OCI-M2 (cell line): Measurements from ENCODE around the gene MRE11.
A peak's percentile ranks its signal among the peaks of the same experiment; 100 is the strongest.

Experiments
- DNase-seq: peaks from one replicate; lab custom pipeline; 2025; ENCODE audit not compliant: unreplicated experiment; lab: John Stamatoyannopoulos, UW

Gene MRE11

DNA sequence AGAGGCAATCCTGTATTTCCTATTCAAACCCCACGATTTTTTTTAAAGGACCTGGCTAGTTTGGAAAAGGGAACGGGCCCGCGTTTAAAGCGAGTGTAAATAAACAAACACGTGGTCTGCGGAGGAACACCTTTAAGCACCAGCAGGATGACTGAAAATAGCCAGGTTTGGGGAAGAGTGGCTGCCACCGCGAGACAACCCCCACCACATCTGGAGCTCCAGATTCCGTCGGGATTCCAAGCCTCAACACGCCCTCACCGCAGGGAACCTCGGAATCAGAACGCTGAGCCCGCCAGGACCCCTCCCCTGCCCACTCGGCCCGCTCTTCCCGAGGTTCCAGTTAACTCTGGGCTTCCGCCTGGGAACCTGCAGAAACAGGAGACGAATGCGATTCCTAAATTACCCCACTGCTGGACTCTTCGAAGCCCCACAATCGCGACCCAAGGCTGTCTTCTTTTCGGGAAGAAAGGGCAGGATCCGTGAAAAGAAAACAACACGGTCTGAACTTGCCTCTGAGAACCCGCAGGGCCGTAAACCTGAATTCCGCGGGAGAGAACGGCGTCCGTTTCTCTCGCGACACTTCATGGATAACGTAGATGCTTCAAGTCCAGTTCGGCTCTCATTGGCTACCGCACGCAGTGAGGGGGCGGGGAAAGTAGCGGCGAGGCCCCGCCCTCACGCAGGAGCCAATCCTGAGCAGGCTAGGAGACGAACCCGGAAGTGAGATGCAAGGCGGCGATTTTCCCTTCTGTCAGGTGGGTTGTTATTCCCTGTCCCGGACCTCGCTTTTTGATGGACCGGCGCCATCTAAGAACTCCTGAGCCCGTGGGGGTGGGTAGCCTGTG, at the start of gene MRE11, which contains the start of gene ANKRD49:
MRE11 (minus strand) TSS at position 564 of the 845 bp plus-strand sequence. CDS start 1,043 bp downstream, outside the sequence.
ANKRD49 (plus strand) TSS at position 704 of the 845 bp plus-strand sequence. CDS start 2,710 bp downstream, outside the sequence.
- DNase-seq: peak; percentile 75

DNA sequence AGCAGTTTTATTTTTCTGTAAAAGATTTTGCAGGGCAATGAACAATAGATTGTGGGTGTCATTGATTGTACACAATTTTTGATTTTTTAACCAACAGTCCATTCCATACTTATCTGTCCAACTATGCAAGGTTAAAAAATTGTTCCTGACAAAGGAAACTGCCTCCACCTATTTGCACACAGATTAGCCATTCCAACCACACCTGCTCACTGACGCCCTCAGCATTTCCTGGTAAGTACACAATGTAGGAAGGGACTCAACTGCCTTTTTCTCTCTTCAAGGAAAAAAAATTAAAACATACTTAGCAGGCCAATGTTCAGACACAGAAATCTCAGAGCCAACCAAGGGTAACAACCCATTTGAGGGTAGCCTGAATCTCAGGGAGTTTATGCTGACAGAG, 45.8 kb upstream of the MRE11 start:
- DNase-seq: no peak

DNA sequence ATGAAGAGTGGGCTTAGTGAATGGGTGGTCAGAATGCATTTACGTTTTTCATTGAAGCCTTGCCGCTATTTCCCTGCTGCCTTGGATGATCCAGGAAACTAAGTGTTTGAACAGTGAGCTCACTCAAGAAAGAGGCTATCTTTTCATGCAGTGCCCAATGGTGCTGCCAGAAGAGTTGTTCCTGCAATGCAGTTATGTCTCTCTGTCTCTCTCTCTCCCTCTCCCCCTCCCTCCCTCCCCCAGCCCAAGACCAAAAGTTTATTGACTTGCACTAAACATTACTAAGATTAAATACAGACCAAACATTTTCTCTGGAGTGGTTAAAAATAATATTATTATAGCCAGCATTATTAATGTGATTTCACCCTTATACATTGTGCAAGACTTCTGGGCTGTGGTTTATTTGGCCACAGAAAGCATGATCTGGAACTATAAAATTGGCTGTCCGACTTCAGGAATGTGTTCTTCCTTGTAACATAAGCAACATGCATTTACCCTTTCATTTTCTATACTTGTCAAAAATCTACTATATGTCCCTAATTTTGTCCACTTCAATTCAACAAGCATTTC, 43.5 kb upstream of the MRE11 start:
- DNase-seq: no peak

- no peak for DNase-seq
These were observed 42.7 kb upstream of the MRE11 start for GRCh38 chr11:94536386-94536785.

DNA sequence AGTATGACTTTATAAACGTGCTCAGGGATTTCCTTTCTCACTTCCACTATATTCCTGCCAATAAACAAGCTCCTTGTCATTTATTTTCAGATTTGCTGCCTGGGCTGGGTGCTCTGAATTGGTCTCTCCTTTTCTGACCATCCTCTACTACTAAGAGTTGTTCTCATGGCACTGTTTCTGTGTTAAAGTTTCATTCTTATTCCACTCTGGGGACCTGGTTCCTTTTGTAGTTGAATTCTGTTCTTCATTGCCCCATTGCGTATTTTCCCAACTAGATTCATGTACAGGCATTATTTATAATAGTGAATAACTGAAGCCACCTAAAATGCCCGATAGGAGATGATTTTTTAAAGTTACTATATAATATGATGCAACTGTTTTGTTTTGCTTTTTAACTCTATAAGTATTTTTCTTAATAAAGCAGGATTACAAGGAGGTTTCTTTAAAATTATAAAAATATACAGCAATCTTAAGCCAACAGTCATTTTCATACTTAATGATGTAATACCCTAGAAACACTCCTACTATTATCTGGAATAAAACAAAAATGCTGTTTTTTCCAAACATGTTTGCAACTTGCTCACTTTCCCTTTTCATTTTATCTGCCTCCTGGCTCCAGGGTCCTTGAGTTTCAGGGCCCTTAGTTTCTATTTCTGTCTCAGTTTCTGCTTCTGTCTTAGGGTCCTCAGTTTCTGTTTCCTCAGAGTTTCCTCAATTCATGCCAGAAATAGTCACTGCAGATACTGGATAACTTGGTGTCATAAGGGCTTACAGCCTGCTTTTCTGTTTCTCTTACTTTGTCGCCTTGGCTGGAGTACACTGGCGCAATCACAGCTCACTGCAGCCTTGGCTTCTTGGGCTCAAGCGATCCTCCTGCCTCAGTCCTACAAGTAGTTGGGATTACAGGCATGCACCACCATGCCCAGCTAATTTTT, 40.3 kb upstream of the MRE11 start:
- DNase-seq: no peak

GRCh38 chr11:94533206-94533605, 39.6 kb upstream of the MRE11 start:
- DNase-seq: no peak

- DNase-seq: no peak
These were observed 38.6 kb upstream of the MRE11 start for GRCh38 chr11:94532211-94532610.

DNA sequence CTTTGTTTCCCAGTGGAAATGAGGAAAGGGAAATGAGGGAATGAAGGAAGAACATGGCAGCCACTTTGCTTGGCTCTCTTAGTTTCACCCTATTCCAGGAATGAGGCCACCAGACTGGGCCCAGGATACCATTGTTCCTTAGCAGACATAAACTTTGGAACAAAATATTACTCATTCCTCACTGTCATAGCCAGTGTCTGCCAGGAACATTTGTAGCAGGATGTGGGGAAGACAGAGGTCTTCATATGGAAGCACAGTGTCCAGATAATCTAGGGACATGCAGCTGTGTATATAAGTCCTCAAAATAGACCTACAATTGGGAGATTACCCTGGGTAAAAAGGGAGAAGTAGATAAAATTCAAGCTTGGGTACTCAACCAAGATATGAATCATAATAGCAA, 34.9 kb upstream of the MRE11 start:
- no peak for DNase-seq

DNA sequence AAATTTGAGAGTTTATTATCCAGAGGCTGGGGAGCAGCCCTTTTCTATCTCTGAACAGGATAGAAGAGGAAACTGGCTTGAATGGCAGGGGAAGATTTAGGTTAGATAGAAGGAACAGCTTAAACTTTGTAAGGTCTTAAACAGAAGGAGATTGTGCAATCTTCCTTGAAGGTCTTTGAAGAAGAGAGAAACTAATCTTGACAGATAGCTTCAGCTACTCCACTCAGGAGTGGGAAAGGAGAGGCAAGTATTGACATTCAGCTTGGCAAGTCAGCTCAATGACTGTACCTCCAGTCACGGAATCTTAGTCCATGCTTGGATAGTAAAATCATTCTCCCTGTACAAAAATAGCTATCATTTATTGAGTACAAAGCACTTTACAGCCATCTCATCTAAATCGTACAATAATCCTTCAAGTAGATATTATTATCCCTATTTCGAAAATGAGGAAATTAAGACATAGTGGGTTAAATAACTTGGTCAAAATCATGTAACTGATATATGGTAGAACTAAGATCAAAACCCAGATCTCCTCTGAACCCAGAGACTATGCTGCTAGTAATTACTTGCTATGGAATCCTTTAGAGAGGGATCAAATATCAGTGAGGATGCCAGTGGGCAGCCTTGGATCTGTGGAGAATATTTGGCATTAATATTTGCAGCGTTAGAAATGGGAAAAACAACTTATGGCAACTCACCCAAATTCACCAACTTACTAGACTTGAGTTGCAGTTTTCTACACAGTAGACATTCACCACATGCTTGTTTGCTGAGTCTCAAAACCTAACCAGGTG, 33.2 kb upstream of the MRE11 start:
- no peak for DNase-seq

GRCh38 chr11:94525546-94526324, 32.1 kb upstream of the MRE11 start:
- no peak for DNase-seq

GRCh38 chr11:94524341-94524740, 30.7 kb upstream of the MRE11 start:
- DNase-seq: no peak

- DNase-seq: no peak
These were observed 28.0 kb upstream of the MRE11 start for GRCh38 chr11:94521684-94522083.

DNA sequence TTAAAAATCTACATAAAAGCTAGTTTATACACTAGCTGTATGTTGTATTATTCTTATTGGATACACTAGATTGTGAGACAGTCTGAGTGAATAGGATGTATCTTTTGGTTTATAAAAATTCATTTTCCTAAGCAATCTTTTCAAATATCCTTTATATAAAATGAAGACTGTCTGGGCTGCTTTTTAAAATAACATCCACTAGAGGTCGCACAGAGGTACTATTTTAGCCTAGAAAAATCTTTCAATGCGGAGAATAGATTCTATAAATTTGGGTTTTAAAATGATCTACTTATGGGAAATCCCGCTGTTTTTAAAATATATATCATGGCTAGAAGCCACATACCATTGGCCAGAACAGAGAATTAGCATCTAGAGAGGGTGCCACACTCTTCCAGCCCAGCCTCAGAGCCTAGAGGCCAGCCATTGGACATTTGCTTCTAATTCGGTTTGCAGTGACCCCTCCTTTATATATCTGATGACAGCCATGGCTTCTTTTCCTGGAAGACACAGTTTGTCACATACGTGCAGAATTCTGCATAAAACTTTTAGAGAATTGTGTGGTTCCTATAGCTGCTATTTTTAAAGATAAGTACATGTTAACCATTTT, 25.9 kb upstream of the MRE11 start:
- DNase-seq: peak; percentile 14

GRCh38 chr11:94518300-94518699, 24.7 kb upstream of the MRE11 start:
- DNase-seq: no peak

DNA sequence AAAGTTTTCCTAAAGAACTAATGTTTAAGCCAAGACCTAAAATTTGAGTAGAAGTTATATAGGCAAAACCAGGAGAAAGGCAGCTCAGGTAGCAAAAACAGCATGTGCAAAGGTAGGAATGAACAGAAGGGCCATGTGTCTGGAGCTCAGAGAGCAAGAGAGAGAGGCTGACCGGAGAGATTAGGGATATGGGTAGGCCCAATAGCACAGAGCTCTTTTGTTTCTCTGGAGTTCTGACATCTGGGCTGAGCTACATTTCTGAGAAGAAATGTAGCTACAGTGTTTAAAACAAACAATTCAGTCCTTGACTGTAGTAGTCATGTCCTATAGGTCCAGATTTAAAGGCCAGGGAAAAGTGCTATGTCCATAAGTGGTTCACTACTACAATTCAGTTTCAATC, 23.1 kb upstream of the MRE11 start:
- DNase-seq: no peak

DNA sequence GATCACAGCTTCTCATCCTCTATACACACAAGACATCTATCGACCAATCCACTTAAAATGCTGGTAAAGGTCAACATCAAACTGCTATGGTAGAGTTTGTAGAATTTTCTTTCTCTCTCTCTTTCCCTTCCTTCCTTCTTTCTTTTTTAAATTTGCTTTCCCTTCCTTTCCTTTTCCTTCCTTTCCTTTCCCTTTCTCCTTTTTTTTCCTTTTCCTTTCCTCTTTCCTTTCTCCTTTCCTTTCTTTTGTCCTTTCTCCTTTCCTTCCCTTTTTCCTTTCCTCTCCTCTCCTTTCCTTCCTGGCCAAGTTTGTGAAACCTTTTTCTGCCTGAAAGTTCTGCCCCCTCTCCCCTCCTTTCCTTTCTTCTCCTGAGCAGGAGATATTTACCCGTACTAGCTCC, 21.8 kb upstream of the MRE11 start:
- no peak for DNase-seq

DNA sequence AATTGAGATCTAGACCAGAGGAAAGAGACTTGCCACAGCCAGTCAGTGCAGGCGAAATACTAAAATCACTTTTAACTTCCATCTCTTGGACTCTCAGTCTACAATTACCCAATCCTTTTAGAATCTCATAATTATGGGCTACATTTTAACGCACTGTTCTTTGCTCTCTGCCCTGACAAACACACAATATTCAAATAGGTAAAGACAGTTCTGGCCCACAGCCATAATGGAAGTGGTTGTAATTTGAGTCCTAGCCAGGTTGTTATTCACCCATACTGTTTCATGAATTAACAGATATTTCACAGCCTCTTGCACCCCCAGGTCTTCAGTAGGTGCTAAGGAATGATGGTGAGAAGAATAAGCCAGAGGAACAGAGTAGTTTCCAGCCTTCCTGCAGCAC, 19.4 kb upstream of the MRE11 start:
- DNase-seq: no peak

DNA sequence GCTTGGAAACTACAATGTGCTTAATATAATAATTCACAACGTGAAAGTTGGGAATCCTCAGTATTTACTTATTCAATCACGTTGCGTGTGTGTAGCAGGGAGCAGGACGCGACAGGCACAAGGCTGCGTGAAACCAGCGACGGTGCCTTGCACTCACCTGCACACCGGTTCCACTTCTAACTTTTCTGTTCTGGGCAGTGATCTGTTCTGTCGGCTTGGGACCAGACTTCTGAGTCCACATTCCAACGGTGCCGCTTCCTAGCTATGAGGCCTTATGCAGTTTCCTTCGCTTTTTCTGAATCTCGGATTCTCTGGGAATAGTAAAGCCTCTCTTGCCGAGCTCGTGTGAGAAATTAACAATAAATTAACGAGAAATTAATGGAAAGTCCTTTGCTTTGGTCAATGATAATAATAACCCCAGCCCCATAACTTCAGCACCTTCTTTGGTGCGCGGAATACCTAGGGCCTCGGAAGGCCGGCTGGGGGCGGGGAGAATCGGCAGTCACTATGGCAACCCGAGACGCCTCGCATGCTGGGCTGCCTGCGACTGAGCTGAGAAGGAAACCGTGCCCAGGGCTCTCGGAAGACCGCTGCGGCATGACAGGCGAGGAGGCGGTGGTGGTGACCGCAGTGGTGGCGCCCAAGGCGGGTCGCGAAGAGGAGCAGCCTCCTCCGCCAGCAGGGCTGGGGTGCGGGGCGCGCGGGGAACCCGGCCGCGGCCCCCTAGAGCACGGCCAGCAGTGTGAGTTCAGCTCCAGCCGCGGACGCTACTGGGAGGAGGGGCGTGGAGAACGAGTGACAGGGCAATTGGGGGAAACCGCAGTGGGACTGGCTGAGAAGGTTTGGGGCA, 18.5 kb upstream of the MRE11 start, which contains the start of gene C11orf97:
C11orf97 (plus strand) TSS at position 530 of the 850 bp plus-strand sequence; CDS start at position 598, 68 bp downstream.
- DNase-seq: no peak
